GM10248 (cell line): Measurements from ENCODE around the gene ZBTB46.
A peak's percentile ranks its signal among the peaks of the same experiment; 100 is the strongest.

ENCODE experiments used
- CTCF ChIA-PET: fragments of 300-600 bp; sonication (Branson Sonifier 250); formaldehyde crosslinking; extraction: SDS; loops from one replicate; lab custom pipeline; 2021; ENCODE audit warnings: antibody characterized with exemption; lab: Yijun Ruan, JAX
- POLR2A ChIA-PET: fragments of 350-650 bp; sonication (Branson Sonifier 250); formaldehyde crosslinking; extraction: SDS; loops from one replicate; lab custom pipeline; 2020; ENCODE audit warnings: antibody characterized with exemption; lab: Yijun Ruan, JAX
- DNase-seq: peaks from one replicate; pipeline ENCODE4 v3.0.0; 2012; ENCODE audit errors: extremely low spot score
- TF ChIP-seq, protein P1 (sequence below): IDR thresholded peaks from 2 replicates; pipeline ENCODE4 v1.5.1; 2012; ENCODE audit warnings: mild to moderate bottlenecking, low read depth; ENCODE audit errors: extremely low read depth, missing control alignments, control extremely low read depth

ZBTB46 gene

DNA sequence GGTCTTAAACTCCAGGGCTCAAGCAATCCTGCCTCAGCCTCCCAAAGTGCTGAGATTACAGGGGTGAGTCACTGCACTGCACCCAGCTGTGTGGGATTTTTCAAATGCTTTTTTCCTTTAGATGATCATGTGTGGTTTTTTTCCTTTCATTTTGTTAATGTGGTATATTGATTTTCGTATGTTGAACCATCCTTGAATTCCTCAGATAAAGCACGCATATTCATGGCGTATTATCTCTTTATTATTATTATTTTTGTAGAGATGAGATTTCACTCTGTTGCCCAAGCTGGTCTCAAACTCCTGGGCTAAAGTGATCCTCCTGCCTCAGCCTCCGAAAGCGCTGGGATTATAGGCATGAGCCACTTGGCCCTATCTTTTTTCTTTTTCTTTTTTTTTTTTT, 116.2 kb downstream of the ZBTB46 start:
- ChIA-PET POLR2A (no interaction called here), CTCF (no interaction called here)
- TF ChIP-seq, protein P1, sequence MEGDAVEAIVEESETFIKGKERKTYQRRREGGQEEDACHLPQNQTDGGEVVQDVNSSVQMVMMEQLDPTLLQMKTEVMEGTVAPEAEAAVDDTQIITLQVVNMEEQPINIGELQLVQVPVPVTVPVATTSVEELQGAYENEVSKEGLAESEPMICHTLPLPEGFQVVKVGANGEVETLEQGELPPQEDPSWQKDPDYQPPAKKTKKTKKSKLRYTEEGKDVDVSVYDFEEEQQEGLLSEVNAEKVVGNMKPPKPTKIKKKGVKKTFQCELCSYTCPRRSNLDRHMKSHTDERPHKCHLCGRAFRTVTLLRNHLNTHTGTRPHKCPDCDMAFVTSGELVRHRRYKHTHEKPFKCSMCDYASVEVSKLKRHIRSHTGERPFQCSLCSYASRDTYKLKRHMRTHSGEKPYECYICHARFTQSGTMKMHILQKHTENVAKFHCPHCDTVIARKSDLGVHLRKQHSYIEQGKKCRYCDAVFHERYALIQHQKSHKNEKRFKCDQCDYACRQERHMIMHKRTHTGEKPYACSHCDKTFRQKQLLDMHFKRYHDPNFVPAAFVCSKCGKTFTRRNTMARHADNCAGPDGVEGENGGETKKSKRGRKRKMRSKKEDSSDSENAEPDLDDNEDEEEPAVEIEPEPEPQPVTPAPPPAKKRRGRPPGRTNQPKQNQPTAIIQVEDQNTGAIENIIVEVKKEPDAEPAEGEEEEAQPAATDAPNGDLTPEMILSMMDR: no peak
- DNase-seq: no peak

DNA sequence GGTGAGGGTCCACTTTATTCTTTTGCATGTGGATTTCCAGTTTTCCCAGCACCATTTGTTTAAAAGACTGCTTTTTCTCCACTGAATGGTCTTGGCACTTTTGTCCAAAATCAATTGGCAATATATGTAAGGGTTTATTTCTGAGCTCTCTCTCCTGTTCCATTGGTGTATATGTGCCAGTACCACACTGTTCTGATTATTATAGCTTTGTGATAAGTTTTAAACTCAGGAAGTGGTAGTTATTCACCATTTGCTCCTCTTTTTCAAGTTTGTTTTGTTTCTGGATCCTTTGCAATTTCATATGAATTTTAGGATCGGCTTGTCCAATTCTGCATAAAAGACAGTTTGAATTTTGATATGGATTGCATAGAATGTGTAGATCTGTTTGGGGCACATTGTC, 118.9 kb downstream of the ZBTB46 start:
- POLR2A ChIA-PET: interaction anchor here (0.7 kb wide), 1 partner anchor 10 kb away, joined by 3 read pairs; no protein-coding TSS in a partner anchor
- CTCF ChIA-PET: interaction anchor here (0.8 to 1.0 kb wide), 2 partner anchors 9 to 22 kb away, joined by 3 to 4 read pairs; no protein-coding TSS in a partner anchor

DNA sequence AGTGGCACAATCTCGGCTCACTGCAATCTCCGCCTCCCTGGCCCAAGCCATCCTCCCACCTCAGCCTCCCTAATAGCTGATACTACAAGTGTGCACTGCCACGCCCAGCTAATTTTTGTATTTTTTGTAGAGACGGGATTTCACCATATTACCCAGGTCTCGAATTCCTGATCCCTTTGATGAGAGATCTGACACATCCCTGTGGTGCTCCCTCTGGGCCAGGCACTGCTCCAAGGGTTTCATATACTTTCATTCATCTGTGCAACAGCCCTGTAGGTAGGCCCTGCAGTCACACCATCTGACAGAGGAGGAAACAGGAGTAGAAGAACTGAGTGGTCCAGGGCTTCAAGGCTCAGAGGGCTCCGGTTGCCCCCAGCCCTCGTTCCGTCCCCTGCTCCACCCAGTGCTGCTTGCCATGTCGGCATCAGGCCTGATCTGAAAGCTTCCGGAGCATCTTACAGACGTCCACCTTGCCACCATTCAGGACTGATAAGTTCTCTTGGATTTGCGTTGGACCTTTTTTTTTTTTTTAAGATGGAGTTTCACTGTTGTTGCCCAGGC, 119.9 kb downstream of the ZBTB46 start:
- DNase-seq: no peak
- TF ChIP-seq, protein P1: no peak
- ChIA-PET CTCF (interaction anchor here (1.0 kb wide), 1 partner anchor 23 kb away, joined by 4 read pairs; no protein-coding TSS in a partner anchor), POLR2A (no interaction called here)

More for the DNA sequence above, 118.9 kb downstream of the ZBTB46 start:
- no peak for DNase-seq
- TF ChIP-seq, protein P1: no peak

DNA sequence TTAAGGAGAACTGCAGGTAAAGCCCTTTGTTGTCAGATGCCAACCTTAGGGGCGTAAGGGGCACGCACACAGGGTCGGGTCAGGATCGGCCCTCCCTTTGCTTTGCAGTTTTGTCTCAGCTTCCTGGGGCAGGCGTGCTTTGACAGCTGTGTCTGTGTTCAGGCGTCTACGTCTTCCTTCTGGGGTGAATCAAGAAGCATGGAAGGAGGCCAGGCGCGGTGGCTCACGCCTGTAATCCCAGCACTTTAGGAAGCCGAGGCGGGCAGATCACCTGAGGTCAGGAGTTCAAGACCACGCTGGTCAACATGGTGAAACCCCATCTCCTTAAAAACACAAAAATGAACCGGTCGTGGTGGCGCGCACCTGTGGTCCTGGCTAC, 121.9 kb downstream of the ZBTB46 start:
- TF ChIP-seq, protein P1: no peak
- POLR2A ChIA-PET: no interaction called here
- CTCF ChIA-PET: interaction anchor here (1.4 to 4.2 kb wide), 5 partner anchors 8 to 155 kb away, joined by 3 to 21 read pairs (median 14); partner anchors contain the start of gene LIME1
- DNase-seq: peak; percentile 4

DNA sequence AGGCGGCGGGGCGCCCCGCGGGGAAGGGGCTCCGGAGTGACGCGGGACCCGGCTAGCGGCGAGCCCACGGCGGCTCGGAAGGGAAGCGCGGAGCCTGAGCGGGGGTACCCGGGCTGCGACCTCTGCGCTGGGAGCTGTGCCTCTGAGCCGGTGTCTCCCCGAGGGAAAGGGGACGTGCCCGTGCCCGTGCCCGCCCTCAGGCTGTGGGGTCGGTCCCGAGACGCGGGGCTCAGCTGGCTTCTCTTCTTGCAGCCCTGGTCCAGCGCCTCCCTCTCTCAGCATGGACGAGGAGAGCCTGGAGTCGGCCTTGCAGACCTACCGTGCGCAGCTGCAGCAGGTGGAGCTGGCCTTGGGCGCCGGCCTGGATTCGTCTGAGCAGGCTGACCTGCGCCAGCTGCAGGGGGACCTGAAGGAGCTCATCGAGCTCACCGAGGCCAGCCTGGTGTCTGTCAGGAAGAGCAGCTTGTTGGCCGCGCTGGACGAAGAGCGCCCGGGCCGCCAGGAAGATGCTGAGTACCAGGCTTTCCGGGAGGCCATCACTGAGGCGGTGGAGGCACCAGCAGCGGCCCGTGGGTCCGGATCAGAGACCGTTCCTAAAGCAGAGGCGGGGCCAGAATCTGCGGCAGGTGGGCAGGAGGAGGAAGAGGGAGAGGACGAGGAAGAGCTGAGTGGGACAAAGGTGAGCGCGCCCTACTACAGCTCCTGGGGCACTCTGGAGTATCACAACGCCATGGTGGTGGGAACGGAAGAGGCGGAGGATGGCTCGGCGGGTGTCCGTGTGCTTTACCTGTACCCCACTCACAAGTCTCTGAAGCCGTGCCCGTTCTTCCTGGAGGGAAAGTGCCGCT, 122.5 kb downstream of the ZBTB46 start:
- TF ChIP-seq, protein P1: no peak
- ChIA-PET CTCF (interaction anchor here (0.9 to 4.2 kb wide), 16 partner anchors 9 to 272 kb away, joined by 3 to 21 read pairs (median 5); partner anchors contain the start of genes LIME1, PRPF6, PTK6 and TNFRSF6B), POLR2A (interaction anchor here (0.5 to 1.2 kb wide), 3 partner anchors 31 to 352 kb away, joined by 3 to 4 read pairs (median 3); partner anchors contain the start of gene SLC2A4RG)
- peak; percentile 30 for DNase-seq
